LHCN-M2 (cell line): ENCODE results near the gene PPP1R12B. TPM values are rescaled to one million over a fixed set of nuclear protein-coding genes. Genes with fewer than 3 reads are reported as not detected.
"Not testable (repeated sequence)": the region's sequence is repeated elsewhere in the genome, so short reads cannot be mapped to it uniquely, and the experiment has no call there.

Source experiments
- DNase-seq: peaks from one replicate; pipeline ENCODE4 v3.0.0-alpha.2; 2012; ENCODE audit warnings: low read depth
- total RNA-seq: library from RNA; depleted of rRNA; stranded (reverse); fragments of >200 nt; gene quantifications from 2 replicates; pipeline ENCODE4 v1.2.3, GENCODE V29; 2014

The PPP1R12B gene
- total RNA-seq, 1 experiment from 2014 or later = 9.8 TPM

DNA sequence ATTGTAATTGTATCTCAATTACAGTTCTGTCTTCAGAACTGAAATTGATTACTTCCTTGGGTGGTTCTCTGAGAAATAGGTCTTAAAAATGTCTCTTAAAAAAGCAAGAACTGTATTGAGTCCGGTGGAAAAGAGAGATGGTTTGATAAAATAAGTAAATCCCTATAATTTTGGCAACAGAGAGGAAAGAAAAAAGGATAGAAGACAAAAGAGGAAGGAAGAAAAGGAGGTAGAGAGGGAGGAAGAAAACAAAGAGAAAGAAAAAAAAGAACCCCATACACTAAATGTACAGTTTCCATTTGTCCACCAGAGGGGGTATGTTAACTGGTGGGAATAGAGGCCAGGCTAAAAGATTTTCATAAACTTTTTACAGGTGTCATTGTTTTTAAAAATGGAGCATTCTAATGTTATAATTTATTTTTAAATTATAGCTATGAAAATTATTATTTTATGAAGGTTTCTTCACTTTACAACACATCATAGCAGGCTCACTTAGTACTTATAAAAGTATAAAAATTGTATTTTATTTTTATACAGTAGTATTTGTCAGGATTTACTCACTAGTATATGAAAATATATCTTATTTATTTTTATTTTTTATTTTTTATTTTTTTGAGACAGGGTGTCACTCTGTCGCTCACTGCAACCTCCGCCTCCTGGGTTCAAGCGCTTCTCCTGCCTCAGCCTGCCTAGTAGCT is 4.7 kb upstream of the PPP1R12B start:
- DNase-seq = peak; percentile 49

GRCh38 chr1:202348005-202348508 is 442 bp upstream of the PPP1R12B start:
- DNase-seq = no peak

DNA sequence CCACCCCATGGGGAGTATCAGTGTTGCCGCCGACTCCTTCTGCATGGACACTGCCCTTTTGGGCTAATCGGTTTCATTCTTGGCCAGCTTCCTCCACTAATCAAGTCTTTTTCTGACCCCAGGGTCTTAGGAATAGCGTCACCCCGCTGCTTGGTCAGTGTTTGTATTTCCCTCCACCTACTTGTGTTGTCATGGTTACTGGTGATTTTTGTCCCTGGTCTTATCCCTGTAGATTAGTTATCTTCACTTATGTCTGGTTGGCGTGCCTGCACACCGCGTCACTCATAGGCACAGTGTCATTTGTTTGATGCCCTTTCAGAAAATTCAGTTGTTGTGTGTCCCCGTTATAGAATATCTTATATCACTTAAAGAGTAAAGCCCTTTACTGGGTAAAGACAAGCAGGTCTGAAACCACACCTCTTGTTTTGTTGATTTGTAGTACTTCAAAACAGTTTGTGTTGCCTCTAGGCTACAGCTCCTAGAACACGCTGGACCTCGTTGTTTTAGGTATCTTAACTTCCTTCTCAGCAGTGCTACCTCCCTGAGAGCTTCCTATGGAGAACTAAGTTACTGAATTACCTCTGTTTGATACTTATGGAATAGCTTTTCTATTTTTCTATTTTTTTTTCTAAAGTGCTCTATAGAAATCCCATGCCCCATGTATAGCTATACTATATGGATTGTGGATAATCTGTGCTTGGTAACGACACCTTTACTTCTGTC is 868 bp downstream of the PPP1R12B start:
- peak; percentile 73 for DNase-seq

- DNase-seq = no peak
Measured at GRCh38 chr1:202351725-202352124, 3.2 kb downstream of the PPP1R12B start.

DNA sequence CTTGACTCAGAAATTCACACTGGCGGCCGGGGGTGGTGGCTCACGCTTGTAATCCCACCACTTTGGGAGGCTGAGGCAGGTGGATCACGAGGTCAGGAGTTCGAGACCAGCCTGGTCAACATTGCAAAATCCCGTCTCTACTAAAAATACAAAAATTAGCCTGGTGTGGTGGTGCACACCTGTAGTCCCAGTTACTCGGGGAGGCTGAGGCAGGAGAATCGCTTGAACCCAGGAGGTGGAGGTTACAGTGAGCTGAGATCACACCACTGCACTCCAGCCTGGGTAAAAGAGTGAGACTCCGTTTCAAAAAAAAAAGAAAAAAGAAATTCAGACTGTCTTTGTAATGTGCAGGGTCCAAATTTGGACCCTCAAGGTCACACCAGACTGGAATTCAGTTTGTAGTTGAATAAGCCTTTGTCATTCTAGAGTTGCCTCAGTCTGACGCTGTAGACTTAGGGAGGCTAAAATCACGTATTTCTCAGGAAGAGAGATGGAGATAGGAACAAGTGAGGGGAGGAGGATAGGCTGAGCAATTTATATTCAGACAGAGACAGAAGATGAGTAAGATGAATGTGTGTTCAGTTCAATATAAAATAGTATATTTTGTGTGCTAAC is 4.2 kb downstream of the PPP1R12B start:
- DNase-seq = not testable (repeated sequence)

DNA sequence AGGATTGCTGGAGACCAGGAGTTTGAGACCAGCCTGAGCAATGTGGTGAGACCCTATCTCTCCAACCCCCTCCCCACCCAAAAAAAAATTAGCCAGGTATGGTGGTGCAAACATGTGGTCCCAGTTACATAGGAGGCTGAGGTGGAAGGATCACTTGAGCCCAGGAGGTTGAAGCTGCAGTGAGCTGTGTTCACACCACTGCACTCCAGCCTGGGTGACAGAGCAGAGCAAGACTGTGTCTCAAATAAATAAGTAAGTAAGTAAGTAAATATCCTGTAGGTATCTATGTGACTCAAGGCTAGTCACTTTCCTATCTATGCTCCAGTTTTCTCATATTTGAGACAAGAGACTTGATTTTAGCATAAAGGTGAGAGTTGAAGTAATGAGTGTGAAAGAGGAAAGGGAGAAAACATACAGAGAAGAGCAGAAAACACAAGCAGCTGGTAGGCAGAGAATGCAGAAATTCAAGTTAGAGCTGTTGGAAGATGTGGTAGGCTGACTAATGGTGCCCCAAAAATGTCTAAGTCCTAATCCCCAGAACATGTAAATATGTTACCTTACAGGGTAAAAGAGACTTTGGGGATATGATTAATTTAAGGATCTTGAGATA is 7.5 kb downstream of the PPP1R12B start:
- DNase-seq = no peak

DNA sequence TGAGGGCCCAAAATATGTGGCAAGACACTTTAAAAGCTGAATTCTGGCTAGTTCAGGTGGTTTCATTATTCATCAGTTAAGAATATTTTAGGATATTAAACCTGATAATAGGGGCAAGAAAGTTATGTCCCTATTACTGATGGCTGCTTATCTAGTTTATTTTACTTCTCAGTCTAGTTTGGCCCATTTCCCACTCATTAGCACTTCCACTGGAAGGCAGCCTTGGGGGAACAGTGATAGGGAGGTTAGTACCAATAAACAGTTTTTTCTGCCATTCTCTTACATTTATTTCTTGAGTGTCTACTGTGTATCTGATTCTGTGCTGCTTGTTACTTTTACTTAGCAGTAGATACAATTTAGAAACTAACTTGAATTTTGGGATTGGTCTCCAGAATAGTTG is 9.0 kb downstream of the PPP1R12B start:
- no peak for DNase-seq

DNA sequence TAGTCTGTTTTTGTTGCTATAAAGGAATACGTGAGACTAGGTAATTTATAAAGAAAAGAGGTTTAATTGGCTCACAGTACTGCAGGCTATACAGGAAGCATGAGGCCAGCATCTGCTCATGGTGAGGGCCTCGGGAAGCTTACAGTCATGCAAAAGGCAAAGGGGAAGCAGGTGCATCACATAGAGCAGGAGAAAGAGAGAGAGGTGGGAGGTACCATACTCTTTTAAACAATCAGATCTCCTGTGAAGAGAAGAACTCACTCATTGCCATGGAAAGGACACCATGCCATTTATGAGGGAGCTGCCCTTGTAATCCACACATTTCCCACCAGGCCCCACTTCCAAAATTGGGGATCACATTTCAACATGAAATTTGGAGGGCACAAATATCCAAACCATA is 12.7 kb downstream of the PPP1R12B start:
- DNase-seq = no peak

- DNase-seq = no peak
Measured at GRCh38 chr1:202361701-202362100, 13.2 kb downstream of the PPP1R12B start.

DNA sequence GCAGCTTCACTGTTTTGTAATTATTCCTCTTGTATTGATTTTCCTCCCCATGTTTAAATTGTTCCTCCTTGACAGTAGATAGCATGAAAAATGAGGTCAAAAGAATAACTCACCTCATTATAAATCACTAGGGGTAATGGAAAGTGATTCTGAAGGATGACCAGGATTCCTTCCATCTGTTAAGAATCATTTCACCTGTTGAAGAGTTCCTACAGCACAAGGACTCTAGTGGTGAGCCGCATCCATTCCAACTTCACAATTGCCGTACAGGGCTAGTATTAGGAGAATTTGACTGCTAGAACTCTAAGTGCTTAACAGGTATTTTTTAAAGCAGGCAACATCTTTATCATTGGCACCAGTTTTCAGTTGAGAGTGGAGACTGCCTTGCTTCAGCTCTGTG is 13.7 kb downstream of the PPP1R12B start:
- DNase-seq = no peak

- DNase-seq = peak; percentile 55
Measured at GRCh38 chr1:202365092-202365815, 16.8 kb downstream of the PPP1R12B start.

DNA sequence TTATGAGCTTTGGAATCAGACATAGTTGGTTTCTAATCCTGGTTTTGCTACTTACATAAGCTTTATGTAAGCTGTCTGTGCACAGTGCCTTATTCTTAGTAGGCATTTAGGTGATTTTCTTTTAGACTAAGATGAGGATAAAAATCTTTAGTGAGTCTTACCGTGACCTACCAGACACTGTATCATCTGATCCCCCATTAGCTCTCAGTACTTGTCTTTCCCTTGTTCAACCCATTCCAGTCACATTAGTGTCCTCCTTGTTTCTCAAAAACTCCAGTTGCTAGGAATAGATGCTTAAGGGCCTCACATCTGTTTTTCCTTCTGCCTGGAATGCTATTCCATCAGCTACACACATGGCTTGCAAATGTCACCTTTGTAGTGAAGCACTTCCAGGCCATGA is 18.8 kb downstream of the PPP1R12B start:
- DNase-seq = no peak

DNA sequence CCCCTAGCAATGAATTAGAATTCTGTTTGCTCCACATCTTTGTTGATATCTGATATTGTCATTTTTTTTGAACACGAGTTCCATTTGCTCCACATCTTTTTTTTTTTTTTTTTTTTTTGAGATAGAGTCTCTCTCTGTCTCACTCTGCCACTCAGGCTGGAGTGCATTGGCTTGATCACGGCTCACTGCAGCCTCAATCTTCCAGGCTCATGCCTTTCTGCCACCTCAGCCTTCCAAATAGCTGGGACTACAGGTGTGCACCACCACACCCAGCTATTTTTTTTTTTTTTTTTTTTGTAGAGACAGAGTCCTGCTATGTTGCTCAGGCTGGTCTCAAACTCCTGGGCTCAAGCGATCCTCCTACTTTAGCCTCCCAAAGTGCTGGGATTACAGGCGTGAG is 22.4 kb downstream of the PPP1R12B start:
- not testable (repeated sequence) for DNase-seq

- no peak for DNase-seq
Measured at GRCh38 chr1:202374099-202374498, 25.6 kb downstream of the PPP1R12B start.

DNA sequence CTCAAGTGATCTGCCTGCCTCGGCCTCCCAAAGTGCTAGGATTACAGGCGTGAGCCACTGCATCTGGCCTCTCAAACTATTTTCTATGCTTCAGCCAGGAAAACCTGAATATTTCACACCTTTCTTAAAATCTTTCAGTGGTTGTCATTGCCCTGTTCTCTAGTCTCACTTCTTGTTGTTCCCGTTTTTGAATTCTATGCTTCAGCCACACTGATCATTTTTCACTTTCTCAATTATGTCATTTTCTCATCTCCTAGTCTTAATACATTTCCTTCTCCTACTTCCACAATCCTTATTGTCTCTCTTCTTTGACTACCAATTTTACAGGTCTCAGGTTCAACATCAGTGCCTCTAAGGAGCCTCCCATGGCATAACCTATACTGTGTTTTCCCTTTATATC is 26.7 kb downstream of the PPP1R12B start:
- DNase-seq = not testable (repeated sequence)

GRCh38 chr1:202376247-202376646 is 27.7 kb downstream of the PPP1R12B start:
- DNase-seq = peak; percentile 19

- DNase-seq = not testable (repeated sequence)
Measured at GRCh38 chr1:202379884-202380529, 31.5 kb downstream of the PPP1R12B start.

DNA sequence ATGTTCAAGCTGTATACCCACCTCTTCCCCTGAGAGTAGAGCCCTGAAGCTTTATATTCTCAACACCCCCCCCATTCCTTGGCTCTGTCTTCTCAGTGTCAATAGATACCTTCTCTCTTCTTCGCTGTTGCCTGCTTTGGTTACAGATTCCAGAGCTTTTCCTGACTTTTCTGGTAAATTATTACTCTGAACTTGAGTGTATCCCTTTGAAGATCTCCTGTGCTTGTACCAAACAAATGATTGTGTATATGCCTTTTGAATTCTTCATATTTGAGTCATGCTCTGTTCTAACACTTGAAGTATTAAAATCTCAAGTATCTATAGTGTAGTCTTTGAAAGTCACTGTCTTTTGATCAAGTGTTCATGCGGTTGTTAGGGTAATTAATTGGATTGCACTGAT is 32.0 kb downstream of the PPP1R12B start:
- DNase-seq = peak; percentile 11

- DNase-seq = not testable (repeated sequence)
Measured at GRCh38 chr1:202381867-202382266, 33.4 kb downstream of the PPP1R12B start.

DNA sequence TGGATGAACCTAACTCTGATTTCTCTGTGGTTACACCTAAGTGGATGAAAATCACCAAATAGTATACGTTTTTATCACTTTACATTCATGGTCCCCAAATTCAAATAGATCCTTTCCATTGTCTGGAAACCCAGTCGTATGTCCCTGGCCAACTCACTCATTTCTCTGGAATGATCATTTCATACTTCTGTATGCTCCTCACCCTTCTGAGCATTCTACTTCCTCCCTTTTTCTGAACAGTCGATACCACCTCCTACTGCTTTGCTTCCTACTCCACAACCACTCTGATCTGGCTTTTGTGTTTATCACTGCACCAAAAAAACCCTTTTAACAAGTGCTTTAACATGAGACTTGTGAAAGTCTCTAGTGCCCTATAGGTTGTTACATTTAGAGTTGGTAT is 47.3 kb downstream of the PPP1R12B start:
- DNase-seq = peak; percentile 33

DNA sequence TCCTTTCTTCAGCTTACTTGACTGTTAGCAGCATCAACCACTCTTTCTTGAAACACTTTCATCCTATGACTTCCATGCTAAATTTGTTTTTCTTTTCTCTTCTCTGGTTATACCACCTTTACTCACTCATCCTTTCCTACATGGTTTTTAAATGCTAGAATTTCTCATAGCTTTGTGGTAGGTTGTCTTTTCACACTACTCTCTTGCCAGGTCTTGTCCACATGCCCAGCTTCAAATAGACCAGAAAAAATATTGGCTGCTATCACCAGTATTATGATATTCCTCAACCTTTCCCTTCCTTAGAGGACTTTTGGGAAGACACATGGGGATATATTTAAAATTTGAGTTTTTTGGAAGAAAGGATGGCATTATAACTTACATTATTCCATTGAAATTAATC is 48.8 kb downstream of the PPP1R12B start:
- DNase-seq = no peak
